ENCODE measurements around the gene SDR39U1.

GRCh38 chr14:24398293-24398652 is 44.3 kb downstream of the SDR39U1 start:
- TF ChIP-seq CTCF (IDR thresholded peaks at IDR 0.05 in 4 of 5, conservative IDR thresholded peaks at IDR 0.05 in 1 of 5), result no peak
- no peak for TF ChIP-seq POLR2A (IDR thresholded peaks at IDR 0.05)
